Hematopoietic multipotent progenitor cell treated with erythropoietin and hydrocortisone succinate and interleukin-3 and kit ligand, for 6 days (in vitro differentiated cells): ENCODE data around the gene EEF1A2.

Source experiments
- DNase-seq: peaks from one replicate; pipeline ENCODE4 v3.0.0-alpha.2; 2015

EEF1A2 gene

DNA sequence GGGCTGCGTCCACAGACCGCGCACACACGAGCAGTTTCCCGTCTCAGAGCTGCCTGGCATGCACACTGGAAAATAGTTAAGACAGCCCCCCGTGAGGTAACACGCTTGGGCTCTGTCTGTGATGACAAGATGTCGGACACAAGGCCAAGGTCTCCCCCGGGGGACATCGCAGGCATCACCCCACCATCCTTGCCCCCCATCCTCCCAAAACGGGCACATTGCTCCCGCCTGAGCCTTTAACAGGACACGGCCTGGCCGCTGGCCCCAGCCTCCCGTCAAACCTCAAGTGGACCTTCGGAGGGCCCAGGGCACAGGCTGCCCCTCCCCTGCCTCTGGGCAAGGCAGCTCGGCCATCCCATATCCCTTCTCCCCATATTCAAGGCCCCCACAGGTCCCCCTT is 32.0 kb downstream of the EEF1A2 start:
- DNase-seq, result no peak

DNA sequence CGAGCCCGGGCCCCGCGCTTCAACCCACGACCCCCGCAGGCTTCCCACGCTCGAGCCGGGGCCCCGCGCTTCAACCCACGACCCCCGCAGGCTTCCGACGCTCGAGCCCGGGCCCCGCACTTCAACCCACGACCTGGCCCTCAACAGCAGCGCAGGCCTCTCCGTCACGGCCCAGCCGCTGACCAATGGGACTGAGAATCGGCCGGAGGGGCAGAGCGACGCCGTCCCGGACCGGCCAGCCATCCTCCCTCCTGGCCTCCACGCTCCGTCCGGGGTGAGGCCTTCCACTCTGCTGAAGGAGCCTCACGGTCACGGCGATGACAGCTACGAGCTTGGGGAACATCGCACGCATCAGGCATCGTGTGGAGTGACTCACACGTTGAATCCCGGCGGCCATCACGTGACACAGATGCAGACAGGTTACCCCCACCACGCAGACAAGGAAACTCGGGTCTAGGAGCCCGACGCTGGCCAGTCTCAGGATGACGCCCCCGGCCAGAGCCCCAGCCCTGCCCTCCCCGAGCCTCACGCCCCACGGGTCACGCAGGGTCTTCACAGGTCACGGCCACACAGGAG is 32.5 kb downstream of the EEF1A2 start:
- no peak for DNase-seq

DNA sequence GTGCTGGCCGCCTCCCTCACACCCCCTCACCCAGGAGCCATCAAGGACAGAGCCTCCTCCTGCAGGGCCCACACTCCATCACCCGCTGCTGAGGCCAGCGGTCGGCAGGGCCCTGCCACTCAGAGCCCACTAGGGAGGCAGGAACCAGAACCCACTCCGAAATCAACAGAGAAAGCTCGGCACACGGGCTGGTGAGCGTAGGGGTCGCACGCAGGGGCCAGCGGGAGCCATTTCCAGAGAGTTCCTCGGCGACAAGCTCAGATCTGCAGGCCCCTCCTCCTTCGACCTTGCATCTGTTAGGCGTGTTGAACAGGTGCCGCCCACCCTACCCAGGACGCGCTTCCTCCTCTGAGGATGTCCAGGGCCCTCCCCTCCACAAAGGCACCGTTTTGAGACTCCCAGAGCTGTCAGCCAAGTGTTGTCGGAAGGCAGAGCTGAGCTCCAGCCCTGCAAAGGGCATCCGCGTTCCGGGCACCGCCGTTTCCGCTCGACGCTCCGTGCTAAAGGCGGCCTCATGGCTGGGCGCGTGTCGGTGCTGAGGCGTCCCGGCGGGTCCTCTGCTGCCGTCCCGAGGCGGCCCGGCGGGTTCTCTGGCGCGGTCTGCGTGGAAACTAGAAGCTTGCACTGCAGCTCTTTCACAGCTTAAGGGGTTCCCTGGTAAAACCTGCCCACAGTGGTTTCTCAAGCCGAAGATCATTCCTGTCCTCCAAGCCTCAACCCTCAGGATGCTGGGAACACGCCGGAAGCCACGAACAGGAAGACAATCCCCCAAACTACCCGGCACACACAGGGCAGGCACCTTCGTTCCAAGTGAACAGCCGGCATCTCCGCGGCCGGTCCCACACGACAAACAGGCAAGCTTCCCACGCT is 33.3 kb downstream of the EEF1A2 start:
- DNase-seq, result no peak

DNA sequence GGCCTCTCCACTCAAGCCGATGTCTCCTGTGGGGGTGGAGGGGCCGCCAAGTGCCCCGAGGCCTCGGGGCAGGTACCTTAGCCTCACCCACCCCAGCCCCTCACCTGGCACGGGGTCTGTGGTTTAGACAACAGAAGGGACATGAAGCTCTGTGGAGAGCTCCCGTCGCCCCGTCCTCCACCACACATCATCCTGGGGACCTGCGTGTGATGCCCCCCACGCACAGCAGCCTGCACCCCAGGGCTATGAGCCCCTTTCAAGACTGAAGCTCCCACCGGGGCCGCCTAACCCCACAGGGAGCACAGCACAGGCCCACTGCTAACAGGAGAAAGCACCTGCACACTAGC is 34.6 kb downstream of the EEF1A2 start:
- no peak for DNase-seq

DNA sequence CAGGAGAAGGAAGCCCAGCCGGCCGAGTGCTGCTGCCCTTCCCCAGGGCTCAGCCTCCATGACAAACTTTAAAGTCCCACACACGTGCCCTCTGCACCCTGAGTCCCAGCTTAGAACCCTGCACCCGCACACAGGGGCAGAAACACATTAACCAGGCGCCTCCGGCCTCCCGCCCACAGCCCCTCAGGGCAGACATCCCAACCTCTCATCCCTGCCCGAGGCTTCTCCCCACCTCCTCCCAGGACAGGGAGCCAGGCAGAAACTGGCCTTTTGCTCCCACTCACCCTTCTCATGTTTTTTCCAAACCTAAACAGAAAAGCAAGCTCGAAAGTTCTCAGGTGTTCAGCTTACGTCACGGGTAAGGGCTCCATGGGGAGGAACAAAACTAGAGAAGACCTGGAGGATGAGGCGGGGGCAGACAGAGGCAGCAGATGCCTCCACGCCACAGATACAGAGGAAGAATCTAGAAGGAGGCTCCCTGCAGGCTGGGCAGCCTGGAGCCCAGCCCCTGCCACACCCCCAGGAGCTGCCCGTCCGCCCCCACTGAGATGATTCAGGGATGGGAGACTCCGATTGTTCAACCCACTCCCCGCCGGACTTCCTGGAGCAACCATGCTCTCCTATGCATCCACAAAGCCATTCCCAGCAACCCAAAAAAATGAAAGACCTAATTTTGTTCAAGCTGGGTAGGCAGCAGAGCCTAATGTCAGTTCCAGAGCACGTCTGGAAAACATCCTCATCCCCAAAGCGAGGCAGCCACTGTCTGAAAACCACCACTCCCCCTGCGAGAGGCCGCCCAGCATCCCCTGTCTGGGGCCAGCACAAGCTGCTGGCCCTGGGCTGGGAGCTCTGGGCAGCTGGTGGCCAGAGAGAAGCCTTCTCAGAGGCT is 35.2 kb downstream of the EEF1A2 start:
- no peak for DNase-seq

DNA sequence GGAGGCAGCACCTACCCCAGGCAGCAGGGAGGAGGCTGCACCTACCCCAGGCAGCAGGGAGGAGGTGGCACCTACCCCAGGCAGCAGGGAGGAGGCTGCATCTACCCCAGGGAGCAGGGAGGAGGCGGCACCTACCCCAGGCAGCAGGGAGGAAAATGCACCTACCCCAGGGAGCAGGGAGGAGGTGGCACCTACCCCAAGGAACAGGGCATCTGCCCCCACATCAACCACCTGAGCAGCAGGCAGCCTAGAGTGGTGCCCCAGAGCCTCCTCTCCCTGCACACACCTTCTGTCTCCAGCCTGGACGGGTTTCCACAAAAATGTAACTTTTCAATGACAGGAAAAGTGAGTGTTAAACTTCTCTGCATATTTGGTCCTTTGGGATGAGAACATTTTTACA is 36.6 kb downstream of the EEF1A2 start:
- no peak for DNase-seq

DNA sequence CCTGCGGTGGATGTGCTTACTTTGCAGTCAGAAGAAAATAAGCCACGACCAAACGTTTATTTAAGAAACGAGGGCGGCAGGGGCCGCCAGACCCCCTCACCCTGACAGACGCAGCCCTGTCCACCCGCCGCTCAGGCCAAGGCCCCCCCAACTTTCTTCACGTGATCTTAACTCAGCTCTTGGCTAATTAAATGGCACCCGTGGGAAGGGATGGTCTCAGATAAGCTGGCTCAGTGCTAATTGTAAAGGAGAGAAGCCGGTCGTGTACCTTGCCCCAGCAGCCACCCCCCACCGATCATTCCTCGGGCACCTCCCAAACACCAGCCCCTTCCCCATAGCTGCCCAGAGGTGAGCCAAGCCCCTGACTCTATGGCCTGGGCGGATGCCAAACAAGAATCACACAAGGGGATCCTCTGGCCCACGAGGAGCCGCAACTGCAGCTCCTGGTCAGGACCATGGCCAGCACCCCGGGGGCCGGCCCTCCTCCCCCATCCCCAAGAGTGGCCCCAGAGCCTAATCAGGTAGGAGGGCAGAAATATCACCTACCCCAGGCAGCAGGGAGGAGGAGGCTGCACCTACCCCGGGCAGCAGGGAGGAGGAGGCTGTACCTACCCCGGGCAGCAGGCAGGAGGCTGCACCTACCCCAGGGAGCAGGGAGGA is 37.6 kb downstream of the EEF1A2 start:
- peak; percentile 55 for DNase-seq

DNA sequence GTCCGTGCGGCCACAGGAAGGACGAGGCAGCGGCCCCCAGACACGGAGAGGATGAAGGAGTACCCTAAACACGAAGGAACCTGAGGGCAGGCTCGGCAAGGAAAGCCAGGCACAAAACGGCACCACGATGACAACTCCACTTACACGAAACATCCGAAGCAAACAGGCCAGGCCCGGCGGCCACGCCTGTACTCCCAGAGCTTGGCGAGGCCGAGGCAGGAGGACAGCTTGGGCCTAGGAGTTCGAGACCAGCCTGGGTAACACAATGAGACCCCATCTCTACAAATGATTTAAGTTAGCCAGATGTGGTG is 39.9 kb downstream of the EEF1A2 start:
- no peak for DNase-seq

DNA sequence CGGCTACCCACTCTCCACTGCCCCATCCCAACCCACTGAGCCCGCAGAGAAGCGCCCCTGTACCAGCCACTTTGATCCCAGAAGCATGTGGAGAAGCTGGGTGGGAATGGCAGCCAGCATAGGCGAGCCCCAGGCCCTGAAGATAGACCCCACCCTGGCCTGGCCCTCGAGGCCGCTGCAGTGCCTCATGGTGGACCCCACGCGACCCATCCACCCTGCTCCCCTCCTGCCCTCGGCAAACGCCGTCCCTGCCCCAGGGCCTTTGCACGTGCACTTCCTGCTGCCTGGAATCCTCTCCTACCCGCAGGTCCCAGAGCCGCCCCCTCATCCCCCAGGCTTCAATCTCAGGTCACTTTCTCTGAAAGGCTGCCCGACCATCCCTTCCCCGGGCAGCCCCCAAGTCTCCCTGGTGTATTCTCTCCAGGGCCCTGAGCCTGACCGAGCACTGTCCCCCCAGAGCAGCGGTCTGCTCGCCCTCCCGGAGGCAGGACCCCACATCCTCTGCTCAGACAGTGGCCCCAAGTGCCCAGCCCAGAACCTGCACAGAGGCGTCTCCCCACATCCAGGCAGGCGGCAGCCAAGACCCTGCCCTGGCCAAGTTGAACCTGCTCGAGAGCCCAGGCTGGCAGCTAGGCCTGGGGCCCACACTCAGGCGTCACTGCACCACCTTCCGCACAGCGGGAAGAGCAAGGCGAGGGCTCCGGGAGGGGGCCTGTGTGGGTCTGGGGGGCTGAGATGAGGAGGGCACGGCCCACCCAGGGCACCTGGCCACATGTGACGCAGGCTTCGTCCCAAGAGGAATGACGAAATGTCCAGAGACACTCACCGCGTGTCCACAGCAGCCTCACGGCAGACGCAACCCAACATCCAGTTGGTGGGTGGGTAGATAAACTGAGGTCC is 40.5 kb downstream of the EEF1A2 start:
- no peak for DNase-seq

DNA sequence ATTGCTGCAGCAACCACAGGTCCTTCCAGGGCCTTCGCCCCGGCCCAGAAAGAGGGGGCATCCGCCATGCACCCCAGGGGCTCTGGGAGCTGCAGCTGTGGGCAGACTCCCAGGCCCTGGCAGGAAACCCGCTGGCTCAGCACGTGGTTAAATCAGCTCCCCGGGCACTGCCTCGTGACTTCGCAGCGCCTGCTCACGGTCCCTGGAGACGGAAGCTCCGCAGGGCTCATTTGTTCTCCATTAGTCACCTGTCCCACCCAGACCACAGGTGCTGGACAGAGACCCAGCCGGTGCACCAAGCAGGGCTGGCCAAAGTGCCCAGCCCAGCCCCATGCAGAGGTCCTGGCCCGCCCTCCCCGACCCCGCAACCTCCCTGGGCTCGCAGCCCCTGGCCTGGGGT is 41.1 kb downstream of the EEF1A2 start:
- DNase-seq, result peak; percentile 29

DNA sequence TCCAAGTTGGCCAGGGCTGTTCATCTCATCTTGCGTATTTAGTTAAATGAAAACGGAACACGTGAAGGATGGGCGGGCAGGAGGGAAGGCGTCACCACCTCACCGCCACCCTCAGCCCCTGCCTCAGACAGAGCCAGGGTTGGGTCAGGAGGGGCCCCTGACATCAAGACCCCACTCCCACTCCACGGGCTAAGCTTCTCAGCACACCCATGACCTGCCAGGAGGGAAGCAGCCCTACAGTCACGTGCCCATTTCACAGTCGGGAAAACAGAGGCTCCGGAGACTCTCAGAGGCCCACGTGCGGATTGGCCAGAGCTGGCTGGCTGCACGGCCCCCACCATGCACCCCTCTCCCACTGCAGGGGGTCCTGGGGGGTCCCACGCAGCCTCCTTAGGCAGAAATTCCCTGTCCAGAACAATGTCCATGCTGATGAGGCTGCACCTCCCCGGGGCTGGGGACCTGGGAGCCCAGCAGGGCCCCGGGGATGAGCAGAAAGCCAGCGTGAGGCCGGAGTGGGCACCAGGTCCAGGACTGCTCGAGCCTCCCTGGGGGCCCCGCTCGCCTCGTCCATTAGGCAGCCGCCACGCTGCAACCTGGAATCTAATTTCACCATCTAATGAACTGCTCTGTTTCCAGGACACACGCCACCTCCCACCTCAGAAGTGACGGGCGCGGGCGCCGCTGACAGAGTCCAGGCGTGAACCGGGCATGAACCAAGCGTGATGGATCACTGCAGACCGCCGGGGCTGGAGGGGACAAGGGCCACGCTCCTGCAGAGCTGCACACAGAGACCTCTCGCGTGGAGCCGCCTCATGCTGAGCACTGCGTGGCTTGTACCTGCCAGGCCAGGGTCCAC is 42.2 kb downstream of the EEF1A2 start:
- no peak for DNase-seq

DNA sequence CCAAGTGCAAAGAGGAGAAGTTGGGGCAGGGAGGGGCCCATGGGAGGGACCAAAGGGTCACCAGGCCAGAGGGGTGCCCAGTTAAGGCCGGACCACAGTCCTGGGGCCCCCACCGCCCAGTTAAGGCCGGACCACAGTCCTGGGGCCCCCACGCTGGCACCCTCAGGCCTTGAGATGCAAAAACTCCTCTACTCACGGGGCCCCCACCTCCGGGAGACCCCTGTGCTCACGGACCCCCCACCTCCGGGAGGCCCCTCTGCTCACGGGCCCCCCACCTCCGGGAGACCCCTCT is 43.4 kb downstream of the EEF1A2 start:
- no peak for DNase-seq

DNA sequence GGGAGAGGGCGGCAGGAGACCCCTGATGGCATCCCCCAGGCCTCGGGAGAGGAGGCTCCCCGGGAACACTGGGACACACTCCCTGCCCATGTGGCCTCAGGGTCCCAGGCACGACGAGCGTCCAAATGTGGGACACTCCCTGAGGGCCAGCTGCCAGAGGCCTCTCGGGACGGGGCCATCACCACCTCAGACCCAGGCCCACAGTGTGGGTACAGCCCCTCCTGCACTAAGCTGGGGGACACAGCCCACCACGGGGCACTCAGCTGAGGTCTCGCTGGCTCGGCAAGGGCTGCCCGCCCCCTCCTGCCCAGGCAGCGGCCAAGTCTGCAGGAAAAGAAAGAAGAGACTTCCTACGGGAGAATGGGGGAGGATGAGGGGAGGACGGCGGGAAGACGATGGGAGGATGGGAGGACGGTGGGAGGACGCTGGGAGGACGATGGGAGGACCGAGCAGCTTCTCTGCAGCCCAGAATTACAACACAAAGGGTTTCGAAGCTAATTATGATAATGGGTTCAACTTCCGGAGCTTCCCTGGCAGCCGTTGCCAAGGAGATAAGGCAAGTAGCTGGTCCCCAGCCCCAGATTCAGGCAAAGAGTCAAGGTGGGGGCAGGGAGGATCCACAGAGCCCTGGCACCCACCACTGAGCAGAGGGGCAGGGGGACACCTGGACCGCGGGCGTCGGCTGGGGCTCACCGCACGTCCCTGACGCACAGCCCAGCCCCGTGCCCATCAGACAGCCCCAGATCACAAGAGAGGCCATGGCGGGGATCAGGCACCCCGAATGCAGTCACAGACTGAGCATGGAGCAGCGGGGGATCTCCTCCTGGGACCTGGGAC is 43.9 kb downstream of the EEF1A2 start:
- DNase-seq, result no peak

DNA sequence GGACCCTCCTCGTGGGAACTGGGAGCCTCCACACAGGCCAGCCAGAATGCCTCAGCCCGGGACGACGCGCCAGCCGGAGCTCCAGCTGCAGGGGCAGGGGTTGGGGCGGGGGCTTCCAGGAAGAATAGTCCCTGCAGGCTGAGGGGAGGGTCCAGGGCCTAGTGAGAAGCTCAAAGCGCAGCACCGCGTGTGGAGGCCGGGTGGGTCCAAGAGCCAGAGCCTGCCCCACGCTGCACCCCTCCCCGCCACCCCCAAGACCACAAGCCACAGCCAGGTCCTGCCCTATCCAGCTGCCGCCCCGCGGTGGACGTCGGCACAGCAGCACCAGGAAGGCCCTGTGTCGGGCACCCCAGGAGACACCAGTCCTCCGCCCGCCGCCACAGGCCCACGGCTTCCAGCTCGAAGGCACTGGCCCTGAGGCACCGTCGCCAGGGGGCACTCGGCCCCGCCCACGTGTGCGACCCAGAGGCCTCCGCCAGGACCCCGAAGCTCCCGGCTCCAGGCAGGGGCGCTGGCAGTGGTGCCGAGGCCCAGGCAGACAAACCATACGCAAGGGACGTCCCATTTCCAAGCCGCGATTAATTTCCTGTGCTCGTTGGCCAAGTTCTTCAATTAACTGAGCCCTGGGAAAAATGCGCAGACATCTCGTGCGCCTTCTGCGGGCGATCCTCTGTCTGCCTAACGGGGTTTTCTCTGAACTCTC is 45.9 kb downstream of the EEF1A2 start:
- DNase-seq, result peak; percentile 31

DNA sequence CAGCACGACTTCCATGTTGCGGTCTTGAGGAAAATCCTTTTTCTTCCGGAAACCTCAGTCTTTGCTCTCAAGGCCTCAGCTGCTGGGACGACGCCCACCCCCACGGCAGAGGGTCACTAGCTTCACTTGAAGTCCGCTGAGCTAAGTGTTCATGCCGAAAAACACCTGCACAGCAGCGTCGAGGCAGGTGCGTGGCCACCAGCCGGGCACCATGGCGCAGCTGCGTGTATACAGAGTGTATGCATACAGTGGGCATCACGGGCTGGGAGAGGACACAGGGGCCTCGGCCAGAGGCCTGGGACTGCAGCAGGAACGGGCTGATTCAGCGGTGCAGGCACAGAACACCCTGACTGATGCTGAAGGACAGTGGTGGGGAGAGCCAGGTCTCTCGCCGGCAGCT is 46.5 kb downstream of the EEF1A2 start:
- no peak for DNase-seq

DNA sequence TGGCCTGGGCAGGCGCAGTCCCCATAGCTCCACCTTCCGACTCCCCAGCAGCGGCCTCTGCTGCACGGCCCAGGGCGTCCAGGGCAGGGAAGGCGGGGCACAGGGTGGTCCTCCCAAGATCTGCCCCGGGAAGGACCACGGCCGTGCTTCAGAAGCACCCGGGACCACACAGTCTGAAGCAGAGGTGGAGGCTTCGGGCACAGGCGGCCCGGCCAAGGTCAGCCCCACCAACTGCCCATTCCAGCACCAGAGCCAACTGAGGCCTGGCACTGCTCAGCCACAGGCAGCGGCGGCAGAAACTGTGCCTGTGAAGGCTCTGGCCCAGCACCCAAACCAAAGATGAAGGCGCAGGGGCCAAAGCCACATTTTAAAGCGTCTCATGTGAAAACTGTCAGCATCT is 47.1 kb downstream of the EEF1A2 start:
- no peak for DNase-seq

DNA sequence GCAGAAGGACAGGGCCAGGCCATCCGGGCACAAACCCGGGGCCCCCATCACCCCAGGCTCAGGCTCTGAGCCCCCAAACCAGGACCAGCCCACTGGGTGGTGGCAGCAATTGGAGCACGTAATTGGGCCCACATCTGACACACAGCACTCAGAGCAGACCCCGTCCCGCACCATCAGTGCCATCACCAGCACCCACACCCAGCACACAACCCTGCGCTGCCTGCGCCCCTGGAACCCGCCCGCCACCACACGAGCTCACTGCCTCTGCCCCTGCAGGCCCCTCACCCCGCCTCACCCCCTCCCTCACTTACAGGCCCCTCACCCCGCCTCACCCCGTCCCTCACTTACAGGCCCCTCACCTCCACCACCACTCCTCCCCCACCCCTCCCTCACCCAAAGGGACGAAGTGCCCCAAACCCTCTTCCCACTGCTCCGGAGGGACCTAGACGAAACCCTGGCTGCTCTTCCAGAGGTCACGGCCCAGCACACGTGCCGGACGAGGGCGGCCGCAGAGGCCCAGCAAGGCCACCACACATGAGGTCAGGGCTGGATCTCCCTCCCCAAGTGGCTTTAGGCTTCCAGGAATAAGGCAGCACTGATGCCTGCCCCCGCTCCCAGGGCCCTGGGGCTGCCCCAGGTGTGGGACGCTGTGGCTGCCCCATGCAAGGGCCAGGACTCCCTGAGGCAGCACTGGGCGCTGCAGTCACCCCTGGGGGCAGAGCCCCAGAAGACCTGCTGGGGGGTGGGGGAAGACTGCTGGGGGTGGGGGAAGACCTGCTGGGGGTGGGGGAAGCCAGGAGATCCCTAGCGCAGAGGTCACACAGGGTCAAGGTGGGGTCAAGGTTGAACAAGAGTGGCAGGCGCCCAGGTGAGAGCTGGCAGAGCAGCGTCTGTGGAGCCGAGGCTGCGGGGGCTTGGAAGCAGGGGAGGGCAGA is 48.8 kb downstream of the EEF1A2 start:
- DNase-seq, result no peak

DNA sequence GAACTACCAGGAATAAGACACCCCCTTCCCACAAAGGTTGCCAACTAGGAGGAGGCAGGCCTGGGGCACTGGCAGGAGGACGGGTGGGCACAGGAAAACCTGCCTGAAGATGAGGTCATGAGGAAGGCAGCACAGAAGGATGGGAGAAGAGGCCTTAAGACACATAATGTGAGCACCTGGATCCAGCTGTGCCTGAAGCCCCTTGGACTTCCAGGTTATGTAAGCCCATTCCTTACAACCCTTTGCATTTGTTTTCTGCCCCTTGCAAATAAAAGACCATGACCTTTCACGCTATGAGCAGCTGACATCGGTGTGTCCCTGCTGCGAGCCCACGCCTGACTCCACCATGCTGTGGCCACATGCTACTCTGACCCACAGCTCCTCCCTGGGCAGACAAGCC is 49.9 kb downstream of the EEF1A2 start:
- DNase-seq, result no peak

DNA sequence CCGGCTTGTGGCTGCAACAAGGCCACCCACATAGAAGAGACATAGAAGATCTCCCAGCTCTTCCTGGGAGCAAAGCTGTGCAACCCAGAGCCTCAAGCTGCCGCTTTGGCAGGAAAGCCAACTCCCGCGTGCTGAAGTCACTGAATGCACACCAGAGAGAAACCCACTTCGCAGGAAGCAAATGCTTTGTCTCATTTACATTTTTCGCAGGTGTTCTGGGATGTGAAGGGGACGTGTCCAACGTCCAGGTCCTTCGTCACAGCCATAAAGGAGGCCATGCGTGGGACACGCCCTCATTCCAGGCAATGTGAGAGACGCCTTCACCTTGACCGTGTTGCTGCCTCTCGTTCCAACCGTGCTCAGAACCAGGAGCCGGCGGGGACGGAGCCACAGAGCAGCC is 50.9 kb downstream of the EEF1A2 start:
- DNase-seq, result no peak
